Right lobe of liver (tissue), 4 donors: ENCODE results near the gene SH2B3.

ENCODE experiments used
- POLR2A ChIP-seq: fragments of 450-650 bp; IDR thresholded peaks from one replicate; pipeline ENCODE4 v1.6.1; 2017; ENCODE audit warnings: antibody characterized with exemption, mild to moderate bottlenecking
- TF ChIP-seq, protein P1 (sequence below), 4 donors: fragments of 200-600 bp in 3 of 4; fragments of 450-650 bp in 1 of 4; IDR thresholded peaks; one replicate each; pipeline versions ENCODE4 v1.5.1 to v1.8.0; 2016 to 2022; ENCODE audit warnings: antibody characterized with exemption in 4 of 4, mild to moderate bottlenecking in 2 of 4
- donor health status: DM: no; HTN: no; CAD: no.
- donor health status: DM: no; HTN: no; CAD: no.
- donor health status: DM: no; HTN: yes; CAD: no.

DNA sequence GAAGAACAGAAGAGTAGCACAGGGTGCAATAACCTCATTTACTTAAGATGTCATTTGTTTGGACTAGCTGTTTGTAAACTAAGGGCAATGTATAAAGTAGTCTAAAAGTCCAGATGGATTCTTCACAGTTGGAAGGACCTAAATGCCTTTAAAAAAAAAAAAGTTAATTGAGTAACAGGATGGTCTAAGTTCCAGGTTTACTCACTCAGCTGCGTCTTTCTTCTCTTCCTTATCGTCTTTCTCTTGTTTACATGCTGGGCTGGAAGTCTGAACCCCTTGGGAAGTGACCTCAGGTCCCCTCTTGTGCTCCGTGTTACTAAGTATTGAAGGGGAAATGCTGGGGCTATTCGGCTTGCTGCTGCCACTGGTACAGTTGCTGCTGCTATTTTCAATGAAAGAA, 82.5 kb downstream of the SH2B3 start:
- TF ChIP-seq POLR2A, result no peak
- TF ChIP-seq, protein P1, sequence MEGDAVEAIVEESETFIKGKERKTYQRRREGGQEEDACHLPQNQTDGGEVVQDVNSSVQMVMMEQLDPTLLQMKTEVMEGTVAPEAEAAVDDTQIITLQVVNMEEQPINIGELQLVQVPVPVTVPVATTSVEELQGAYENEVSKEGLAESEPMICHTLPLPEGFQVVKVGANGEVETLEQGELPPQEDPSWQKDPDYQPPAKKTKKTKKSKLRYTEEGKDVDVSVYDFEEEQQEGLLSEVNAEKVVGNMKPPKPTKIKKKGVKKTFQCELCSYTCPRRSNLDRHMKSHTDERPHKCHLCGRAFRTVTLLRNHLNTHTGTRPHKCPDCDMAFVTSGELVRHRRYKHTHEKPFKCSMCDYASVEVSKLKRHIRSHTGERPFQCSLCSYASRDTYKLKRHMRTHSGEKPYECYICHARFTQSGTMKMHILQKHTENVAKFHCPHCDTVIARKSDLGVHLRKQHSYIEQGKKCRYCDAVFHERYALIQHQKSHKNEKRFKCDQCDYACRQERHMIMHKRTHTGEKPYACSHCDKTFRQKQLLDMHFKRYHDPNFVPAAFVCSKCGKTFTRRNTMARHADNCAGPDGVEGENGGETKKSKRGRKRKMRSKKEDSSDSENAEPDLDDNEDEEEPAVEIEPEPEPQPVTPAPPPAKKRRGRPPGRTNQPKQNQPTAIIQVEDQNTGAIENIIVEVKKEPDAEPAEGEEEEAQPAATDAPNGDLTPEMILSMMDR (IDR thresholded peaks at IDR 0.05), result no peak
